HG02943 (cell line): Measurements from ENCODE around the gene PSMC6.

Experiments
- ATAC-seq: cut with Tn5 transposase; IDR thresholded peaks from one replicate; pipeline ENCODE4 v1.9.1; 2021; ENCODE audit warnings: mild to moderate bottlenecking, low read depth, moderate library complexity; ENCODE audit not compliant: unreplicated experiment

Gene PSMC6

GRCh38 chr14:52706724-52707706 lies at the start of gene PSMC6:
TSS of gene PSMC6 (plus strand) at chr14:52707200. CDS start at chr14:52707220, 20 bp downstream.
- peak; percentile 96 for ATAC-seq

DNA sequence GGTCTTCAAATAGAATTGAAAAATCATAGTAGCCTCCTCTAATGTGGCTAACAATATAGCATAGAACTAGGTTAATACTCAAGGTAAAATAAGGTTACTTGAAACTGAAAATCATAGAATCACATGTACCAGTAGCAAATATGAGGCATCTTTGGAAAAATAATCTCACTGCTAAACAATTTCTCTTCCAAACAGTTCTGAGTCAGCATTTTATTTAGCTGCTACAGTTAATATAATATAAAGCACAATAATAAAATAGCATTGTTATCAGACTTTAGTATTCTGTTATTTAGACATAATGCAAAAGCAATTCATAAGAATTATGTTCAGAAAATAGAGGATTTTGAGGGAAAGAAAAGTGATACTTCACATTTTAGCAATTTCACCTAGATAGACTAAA lies 46.7 kb upstream of the PSMC6 start:
- ATAC-seq: no peak

DNA sequence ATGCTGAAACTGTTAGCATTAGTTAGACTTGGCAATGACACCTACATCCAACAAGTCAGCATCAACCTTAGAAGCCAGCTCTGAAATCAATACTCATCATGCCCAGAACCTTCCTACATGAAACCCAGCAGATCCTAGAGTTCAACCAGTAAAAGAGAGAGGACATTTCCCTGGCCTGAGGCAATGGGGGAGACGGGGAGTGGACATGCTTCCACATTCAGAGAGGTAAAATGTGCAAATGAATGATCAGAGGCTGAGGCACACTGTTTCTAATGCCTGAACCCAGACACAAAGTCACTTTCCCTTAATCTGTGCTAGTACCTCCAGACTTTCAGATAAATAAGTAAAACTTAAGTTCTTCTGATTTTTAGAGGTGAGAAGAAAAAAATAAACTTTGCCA lies 46.2 kb upstream of the PSMC6 start:
- no peak for ATAC-seq

GRCh38 chr14:52661314-52661713 lies 45.7 kb upstream of the PSMC6 start:
- ATAC-seq: no peak

GRCh38 chr14:52663850-52664249 lies 43.1 kb upstream of the PSMC6 start:
- no peak for ATAC-seq

DNA sequence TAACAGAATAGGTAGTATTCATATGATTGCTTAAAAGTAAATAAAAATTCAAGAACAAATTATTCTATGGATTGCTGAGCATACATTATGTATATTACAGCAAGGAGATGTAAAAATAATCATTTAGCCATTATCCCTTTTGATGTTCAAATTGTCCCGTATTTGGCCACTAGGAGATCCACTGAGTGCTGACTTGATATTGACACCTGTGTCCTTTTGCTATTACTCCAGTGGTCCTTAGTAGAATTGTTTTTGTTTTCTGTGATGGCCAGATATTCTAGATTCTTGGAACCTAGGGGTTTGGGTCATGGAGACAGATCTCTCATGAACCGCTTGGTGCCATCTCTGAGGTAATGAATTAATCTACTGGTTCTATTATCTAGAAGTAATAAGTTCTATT lies 28.4 kb upstream of the PSMC6 start:
- ATAC-seq: no peak

GRCh38 chr14:52683985-52684520 lies 22.9 kb upstream of the PSMC6 start:
- ATAC-seq: no peak

GRCh38 chr14:52686176-52686575 lies 20.8 kb upstream of the PSMC6 start:
- ATAC-seq: no peak

DNA sequence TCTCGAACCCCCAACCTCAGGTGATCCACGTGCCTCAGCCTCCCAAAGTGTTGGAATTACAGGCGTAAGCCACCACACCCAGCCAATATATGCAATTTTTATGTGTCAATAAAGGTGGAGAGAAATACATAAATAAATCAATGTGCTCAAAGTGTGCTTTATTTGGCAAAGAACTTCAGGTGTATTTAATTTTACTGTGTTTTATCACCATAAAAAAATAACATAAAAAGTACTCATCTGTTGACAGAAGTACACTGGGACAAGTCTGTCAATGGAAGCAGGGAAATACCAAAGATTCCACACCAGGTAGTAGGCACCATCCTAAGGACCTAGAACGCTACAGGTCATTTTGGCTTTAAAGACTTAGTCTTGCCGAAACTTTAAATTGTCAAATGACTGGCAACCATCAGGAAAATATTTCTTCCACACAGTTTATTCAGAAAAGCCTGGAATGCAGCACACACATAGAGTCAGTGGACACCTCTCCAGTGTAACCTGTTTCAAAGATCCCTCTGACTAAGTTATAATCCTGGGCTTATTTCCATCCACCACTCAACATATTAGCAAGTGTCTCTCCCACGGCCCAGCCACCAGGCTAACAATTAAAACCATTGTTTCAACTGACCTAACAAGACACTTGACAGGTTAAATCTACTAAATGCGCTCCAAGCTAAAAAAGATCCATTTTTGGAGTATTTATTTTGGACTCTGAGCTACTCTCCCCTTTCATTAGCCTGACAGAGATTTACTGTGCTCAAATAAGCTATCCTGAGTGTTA lies 15.8 kb upstream of the PSMC6 start:
- ATAC-seq: no peak

DNA sequence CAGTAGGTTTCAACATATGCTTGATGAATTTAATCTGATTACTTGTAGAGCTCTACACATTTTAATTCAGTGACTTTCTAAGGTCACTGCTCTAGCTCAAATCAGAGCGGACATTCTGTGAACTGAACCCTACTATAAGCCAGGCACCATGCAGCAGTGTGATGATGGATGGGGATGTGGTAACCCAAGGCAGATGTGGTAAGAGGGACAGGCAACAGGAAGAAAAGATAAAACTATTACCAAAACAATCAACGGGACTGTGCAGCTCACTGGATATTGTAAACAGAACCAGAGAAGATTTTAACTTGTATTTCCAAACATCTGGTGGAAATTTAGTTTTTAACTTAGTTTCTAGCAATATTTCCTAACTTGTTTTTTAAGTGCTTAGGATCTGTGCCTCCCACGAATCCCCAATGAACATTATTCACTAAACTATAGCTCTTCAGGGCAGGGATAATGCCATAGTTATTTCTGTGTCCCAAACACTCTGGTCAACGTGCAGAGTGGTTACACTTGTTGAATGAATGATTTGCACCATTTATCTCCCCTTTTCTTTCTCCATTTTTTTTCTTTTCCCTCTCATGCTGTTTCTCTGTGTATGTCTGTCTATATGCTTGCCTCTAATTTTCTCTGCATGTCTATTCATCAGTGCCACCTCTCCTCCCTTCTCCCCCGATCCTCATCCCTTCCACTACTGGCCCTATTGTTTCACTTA lies 14.6 kb upstream of the PSMC6 start:
- no peak for ATAC-seq

DNA sequence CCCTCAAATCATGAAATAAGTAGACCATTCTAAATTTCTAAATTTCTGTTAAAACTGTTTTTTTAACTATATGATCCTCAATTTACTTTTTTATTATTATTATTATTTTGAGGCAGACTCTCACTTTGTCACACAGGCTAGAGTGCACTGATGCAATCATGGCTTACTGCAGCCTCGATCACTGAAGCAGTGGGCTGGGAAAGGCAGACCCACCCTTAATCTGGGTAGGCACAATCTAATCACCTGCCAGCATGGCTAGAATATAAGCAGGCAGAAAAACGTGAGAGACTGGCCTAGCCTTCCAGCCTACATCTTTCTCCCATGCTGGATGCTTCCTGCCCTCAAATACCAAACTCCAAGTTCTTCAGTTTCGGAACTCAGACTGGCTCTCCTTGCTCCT lies 14.0 kb upstream of the PSMC6 start:
- no peak for ATAC-seq

DNA sequence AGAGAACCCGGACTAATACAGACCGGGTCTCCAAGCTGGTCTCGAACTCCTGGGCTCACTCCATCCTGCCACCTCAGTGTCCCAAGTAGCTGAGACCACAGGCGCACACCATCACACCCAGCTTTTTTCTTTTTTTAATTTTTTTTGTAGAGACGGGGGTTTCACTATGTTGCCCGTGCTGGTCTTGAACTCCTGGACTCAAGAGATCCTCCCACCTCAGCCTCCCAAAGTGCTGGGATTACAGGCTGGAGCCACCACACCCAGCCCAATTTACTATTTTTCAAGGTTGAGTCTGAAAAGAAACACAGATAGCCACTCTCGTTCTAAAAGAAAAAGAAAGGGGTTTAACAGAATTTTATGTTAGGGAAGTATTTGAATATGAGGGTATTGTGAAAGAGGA lies 13.5 kb upstream of the PSMC6 start:
- ATAC-seq: no peak

DNA sequence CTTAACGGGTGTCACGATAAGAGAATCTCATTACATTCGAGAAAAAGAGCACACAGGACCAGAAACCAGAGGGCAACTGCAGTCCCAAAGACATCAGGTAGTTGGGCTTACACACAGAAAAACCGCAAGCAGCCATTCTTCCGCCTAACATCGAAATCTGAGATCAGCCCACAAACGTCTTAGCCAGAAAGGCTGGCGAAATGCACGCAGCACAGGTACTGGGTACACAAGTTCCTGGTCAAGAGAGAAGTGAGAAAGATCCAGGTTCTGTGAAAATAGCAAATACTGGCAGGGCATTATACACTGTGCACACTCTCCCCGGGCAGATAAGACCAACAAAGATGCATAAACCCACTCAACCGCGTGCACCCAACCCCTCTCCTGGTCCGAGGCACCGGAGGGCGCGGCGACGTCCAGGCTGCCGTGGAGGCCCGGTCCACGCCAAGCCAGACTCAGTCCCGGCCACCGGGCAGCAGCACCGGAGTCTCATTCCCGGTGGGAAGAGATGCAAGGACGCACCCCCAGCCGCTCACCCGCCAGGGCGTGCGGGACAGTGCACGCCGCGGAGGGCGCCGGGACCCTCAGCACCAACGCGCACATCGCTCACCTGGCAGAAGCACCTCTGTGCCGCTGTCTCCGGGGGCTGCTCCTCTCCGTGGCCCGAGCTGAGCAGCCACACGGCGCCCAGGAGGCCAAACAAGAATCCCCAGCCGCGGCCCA lies 12.1 kb upstream of the PSMC6 start:
- peak; percentile 52 for ATAC-seq

DNA sequence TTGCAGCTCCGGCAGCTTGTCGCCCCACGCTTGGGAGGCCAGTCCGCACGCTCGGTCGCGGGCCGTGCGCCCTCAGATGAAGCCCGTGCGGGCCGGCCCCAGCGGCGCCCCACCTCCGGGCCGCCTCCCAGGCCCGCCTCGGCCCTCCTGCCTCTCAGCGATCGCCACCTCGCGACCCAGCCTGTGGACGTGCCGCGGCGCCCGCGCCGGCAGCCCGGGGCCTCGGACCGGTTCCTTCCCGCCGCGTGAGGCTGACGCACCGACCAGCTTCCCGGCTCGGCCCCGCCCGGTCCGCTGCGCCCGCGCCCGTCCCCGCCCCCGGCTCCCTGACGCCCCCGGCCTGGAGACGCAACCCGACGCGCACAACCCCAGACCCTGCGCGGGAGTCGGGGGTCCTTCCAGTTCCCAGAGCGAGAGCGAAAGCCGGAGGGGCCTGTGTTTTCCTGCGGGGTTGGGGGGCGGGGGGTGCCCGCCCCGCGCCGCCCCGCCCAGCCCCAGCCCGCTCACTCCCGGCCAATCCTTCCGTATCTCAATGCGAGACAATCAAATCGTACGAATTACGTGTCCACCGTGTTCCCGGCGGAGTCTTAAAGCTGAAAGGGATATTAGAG lies 11.4 kb upstream of the PSMC6 start, which contains the start of gene ERO1A:
Gene ERO1A (minus strand): TSS at position 78 of the 611 bp plus-strand sequence. CDS start 77 bp downstream, at position 1.
- ATAC-seq: peak; percentile 55

DNA sequence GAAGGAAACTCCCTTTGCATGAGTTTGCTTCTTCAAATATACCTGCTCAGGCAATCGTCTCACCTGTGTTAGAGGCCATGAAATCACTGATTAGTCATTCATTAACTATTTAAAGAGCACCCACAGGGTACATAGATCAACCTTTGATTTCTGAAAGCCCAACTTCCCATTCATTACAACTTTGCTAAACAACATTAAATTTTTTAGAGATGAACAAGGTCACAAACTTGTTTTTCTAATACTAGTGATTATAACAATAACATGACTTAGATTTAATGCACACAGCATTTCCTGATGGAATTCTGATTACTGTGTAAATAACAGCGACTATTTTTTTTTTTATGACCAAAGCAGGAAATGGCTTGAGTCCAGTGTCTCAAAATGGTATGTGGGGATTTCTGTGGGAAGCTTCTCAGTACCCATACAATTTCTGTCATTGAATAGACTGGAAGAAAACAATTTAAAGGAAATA lies 6.3 kb upstream of the PSMC6 start:
- no peak for ATAC-seq

GRCh38 chr14:52701223-52701622 lies 5.8 kb upstream of the PSMC6 start:
- ATAC-seq: no peak

DNA sequence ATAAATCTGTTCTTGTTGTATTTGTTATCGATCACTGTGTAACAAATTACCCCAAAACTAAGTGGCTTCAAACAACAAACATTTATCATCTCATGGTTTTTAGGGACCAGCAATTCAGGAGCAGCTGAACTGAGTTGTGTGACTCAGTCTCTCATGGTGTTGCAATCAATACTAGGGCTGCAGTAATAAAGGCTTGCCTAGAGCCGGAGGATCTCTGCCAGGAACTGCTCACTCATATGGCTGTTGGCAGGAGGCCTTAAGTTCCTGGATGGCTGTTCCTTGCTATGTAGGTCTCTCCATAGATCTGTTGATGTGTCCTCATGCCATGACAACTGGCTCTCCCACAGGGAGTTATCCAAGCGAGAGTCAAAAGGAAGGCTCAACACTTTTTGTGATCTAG lies 3.8 kb upstream of the PSMC6 start:
- no peak for ATAC-seq

DNA sequence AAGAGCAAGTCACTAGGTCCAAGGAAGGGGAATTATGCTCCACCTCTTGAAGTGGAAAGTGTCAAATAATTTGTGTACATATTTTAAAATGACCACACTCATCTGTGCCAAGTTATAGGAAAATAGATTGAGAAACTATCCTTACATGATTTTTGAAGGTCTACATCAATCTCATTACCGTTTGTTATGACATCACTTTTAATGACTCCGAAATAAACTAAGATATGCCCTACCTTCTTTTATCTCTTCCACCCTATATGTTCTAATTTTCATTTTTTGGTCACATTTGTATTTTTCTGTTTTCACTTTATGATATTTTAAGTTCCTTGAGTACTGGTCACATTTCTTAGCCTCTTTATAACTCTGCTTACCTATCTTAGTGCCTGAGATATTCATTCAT lies 3.3 kb upstream of the PSMC6 start:
- ATAC-seq: no peak

- no peak for ATAC-seq
Measured at GRCh38 chr14:52706286-52706685, 714 bp upstream of the PSMC6 start.
